Measurements from ENCODE around the gene LGALS9.

DNA sequence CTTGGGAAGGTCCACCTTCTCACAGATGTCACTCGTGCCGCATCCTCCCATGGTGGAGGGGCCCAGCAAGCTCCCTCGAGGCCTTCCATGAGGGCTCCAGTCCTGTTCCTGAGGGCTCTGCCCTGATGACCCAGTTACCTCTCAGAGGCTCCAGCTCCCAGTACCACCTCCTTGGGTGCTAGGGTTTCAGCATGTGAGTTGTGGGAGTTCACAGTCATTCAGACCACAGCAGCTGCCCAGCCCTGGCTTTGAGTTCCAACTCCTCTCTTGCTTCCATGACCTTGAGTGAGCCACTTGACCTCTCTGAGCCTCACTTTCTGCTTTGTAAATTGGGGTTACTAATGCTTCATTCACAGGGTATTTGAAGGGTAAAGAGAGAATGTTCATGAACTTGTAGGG lies 37.1 kb upstream of the LGALS9 start:
- no peak for TF ChIP-seq POLR2A (IDR thresholded peaks at IDR 0.05)
- TF ChIP-seq CTCF (IDR thresholded peaks at IDR 0.05), result no peak

Data from Peyer's patch (tissue), 4 donors.